ENCODE data around the gene CST7.

The CST7 gene

DNA sequence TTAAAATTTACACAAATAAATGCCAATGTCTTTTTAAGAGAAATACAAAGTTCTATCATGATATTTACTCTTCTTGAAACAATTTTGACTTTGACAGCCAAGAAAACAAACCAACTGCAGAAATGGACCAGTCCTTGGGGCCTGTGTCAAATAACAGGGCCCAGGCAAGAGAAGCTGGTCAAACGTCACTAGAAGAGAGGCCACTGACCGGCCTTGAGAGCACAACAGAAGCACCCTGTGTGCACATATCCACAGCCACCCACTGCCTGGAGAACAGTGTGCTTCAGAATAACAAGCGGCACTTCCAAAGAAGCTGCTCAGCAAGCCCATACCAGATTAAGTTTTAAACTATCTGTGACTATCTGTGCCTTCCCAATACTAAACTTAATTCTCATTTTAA is 28.7 kb downstream of the CST7 start:
- no peaks in the 10 kb centered on the region for H4K20me1 ChIP-seq (ENCODE audit: insufficient read depth, low read length)

DNA sequence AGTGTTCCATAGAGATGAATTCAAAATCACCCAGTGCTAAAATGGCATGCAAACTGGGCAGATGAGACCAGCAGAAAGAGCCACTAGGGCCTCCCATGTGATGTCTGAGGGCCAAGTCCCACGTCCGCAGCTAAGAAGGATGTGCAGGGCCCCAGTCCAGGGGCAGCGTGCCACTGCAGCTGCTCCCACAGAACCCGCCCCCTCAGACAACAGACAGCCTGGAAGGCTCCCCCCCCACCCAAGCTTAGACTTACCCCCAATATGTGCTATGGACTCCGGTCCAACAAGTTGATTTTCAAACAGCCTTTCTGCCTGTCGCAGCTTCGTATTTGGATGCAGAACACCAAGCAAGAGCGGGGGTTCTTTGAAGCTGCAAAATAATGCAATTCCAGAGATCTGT is 29.4 kb downstream of the CST7 start:
- Histone ChIP-seq H4K20me1 (ENCODE audit: insufficient read depth, low read length) (no peaks in the 10 kb centered on the region), H3K79me2 (ENCODE audit: insufficient read depth, low read length) (no peaks in the 10 kb centered on the region), H3F3A (ENCODE audit: insufficient read depth, low read length) (no peaks in the 10 kb centered on the region), H3K27ac (ENCODE audit: low read depth, low read length, poor library complexity, severe bottlenecking) (no peak overlapping the region), H3K9ac (ENCODE audit: low read length) (no peak overlapping the region), H3K4me2 (ENCODE audit: low read length) (no peak overlapping the region), H2AFZ (ENCODE audit: low read length) (no peak overlapping the region), H3K36me3 (ENCODE audit: insufficient read depth, low read length) (peaks cover 78% of the 10 kb centered on the region), H3K9me3 (ENCODE audit: low read length) (no peaks in the 10 kb centered on the region; the same call in 1 of the 2 replicates), H3K9me2 (ENCODE audit: low read depth, low read length) (no peaks in the 10 kb centered on the region), H3K27me3 (ENCODE audit: insufficient read depth, low read length) (no peaks in the 10 kb centered on the region), H3K4me3 (ENCODE audit: low read depth, low read length, poor library complexity, severe bottlenecking) (no peak overlapping the region), H3K4me1 (ENCODE audit: insufficient read depth, low read length, severe bottlenecking) (no peaks in the 10 kb centered on the region)
- TF ChIP-seq, protein P1, sequence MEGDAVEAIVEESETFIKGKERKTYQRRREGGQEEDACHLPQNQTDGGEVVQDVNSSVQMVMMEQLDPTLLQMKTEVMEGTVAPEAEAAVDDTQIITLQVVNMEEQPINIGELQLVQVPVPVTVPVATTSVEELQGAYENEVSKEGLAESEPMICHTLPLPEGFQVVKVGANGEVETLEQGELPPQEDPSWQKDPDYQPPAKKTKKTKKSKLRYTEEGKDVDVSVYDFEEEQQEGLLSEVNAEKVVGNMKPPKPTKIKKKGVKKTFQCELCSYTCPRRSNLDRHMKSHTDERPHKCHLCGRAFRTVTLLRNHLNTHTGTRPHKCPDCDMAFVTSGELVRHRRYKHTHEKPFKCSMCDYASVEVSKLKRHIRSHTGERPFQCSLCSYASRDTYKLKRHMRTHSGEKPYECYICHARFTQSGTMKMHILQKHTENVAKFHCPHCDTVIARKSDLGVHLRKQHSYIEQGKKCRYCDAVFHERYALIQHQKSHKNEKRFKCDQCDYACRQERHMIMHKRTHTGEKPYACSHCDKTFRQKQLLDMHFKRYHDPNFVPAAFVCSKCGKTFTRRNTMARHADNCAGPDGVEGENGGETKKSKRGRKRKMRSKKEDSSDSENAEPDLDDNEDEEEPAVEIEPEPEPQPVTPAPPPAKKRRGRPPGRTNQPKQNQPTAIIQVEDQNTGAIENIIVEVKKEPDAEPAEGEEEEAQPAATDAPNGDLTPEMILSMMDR (IDR thresholded peaks at IDR 0.05; ENCODE audit: low read length), result no peak
- TF ChIP-seq EZH2 (IDR thresholded peaks at IDR 0.05; ENCODE audit: borderline replicate concordance, low read length), result no peak

More for the DNA sequence above, 28.7 kb downstream of the CST7 start:
- Histone ChIP-seq H3K27me3 (ENCODE audit: insufficient read depth, low read length) (no peaks in the 10 kb centered on the region), H2AFZ (ENCODE audit: low read length) (no peak overlapping the region), H3K36me3 (ENCODE audit: insufficient read depth, low read length) (peaks cover 79% of the 10 kb centered on the region), H3K9me2 (ENCODE audit: low read depth, low read length) (no peaks in the 10 kb centered on the region), H3F3A (ENCODE audit: insufficient read depth, low read length) (no peaks in the 10 kb centered on the region), H3K9ac (ENCODE audit: low read length) (no peak overlapping the region), H3K9me3 (ENCODE audit: low read length) (no peaks in the 10 kb centered on the region; the same call in 1 of the 2 replicates), H3K27ac (ENCODE audit: low read depth, low read length, poor library complexity, severe bottlenecking) (no peak overlapping the region), H3K4me1 (ENCODE audit: insufficient read depth, low read length, severe bottlenecking) (no peaks in the 10 kb centered on the region), H3K4me3 (ENCODE audit: low read depth, low read length, poor library complexity, severe bottlenecking) (no peak overlapping the region), H3K4me2 (ENCODE audit: low read length) (no peak overlapping the region), H3K79me2 (ENCODE audit: insufficient read depth, low read length) (no peaks in the 10 kb centered on the region)
- no peak for TF ChIP-seq EZH2 (IDR thresholded peaks at IDR 0.05; ENCODE audit: borderline replicate concordance, low read length)
- TF ChIP-seq, protein P1 (IDR thresholded peaks at IDR 0.05; ENCODE audit: low read length), result no peak

DNA sequence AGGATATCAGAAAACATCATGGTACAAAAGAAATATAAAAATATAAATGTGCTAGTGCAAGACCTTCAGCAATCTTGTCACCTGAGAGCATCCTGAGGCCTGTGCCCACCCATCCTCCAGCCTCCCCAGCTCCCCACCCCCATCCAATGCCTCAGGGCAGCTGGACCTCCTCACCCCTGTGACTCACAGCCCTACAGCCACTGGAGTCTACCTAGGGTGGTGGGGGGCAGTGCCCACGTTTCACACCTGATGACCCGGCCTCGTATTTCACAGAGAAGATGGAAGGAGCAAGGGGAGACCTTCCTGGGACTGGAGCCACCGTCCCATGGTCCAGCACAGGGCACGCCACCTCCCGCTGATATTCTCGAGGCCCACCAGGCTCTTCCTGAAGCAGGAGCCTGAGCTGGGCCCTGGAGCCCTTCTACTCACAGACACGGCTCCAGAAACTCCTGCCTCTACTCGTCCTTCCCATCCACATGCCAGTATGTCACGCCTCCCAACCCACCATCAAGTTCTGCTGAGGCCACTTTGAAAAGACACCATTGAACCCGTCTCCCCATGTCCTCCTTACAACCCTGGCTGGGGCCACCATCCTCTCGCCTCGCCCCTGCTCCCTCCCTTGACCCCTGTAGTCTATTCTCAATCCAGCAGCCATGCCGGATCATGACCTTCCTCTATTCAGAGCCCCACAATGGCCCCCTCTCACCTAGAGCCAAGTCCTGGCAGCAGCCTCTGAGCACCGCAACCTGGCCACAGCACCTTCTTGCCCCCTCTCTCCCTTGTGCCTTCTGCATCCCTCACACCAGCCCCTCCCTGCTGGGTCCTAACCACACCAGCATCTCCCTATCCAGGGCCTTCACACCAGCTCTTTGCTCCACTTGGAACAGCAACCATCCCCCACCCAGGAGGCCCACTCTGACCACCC is 30.2 kb downstream of the CST7 start:
- no peaks in the 10 kb centered on the region for H3K9me2 ChIP-seq (ENCODE audit: low read depth, low read length)
- no peaks in the 10 kb centered on the region for H3K4me1 ChIP-seq (ENCODE audit: insufficient read depth, low read length, severe bottlenecking)
- no peak overlapping the region for H2AFZ ChIP-seq (ENCODE audit: low read length)
- peaks cover 73% of the 10 kb centered on the region for H3K36me3 ChIP-seq (ENCODE audit: insufficient read depth, low read length)
- H3F3A ChIP-seq (ENCODE audit: insufficient read depth, low read length), result no peaks in the 10 kb centered on the region
- TF ChIP-seq EZH2 (IDR thresholded peaks at IDR 0.05; ENCODE audit: borderline replicate concordance, low read length), result no peak
- TF ChIP-seq, protein P1 (IDR thresholded peaks at IDR 0.05; ENCODE audit: low read length), result no peak
- H3K9me3 ChIP-seq (ENCODE audit: low read length), result no peaks in the 10 kb centered on the region; the same call in 1 of the 2 replicates
- H3K4me3 ChIP-seq (ENCODE audit: low read depth, low read length, poor library complexity, severe bottlenecking), result no peak overlapping the region
- H3K9ac ChIP-seq (ENCODE audit: low read length), result no peak overlapping the region
- H3K27ac ChIP-seq (ENCODE audit: low read depth, low read length, poor library complexity, severe bottlenecking), result no peak overlapping the region
- no peak overlapping the region for H3K4me2 ChIP-seq (ENCODE audit: low read length)
- no peaks in the 10 kb centered on the region for H3K27me3 ChIP-seq (ENCODE audit: insufficient read depth, low read length)
- H4K20me1 ChIP-seq (ENCODE audit: insufficient read depth, low read length), result no peaks in the 10 kb centered on the region
- H3K79me2 ChIP-seq (ENCODE audit: insufficient read depth, low read length), result no peaks in the 10 kb centered on the region
